ENCODE data around the gene ITGA6.

ITGA6 gene

DNA sequence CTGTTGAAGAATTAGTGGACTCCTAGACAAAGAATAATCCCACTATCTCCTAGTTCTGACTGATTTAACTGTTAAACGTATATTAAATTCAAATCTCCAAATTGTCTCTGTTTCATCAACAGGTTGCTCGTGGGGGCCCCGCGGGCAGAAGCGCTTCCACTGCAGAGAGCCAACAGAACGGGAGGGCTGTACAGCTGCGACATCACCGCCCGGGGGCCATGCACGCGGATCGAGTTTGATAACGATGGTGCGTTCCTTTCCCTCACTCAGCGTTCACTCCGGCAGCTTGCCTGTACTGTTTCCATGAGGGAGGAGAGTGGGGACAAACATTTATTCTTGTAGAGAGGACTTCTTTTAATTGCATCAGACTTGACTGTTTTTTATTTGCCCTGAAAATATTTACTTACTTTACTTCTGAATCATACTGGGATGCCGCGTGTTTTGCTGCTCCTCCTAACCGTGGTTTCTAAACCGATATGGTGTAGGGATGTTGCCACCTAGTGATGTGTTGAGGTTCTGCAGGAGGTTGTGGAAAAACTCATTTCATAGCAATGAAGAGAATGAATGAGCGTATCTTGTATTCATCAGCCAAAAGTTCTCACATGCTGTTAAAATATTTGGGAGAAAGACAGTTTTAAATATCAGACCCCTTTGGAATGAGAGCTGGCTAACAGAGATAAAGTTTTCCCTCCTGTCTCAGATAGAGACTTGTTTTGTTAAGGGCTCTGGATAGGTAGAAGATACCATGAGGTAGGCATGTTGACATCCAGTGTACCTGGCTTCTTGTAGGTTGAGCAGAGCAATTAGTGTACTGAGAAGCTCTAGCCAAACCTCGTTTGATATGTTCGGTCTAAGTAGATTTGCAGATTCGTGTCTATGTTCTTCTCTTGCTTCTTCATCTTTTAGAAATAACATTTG, 38.3 kb downstream of the ITGA6 start:
- peak; percentile 79 for DNase-seq

DNA sequence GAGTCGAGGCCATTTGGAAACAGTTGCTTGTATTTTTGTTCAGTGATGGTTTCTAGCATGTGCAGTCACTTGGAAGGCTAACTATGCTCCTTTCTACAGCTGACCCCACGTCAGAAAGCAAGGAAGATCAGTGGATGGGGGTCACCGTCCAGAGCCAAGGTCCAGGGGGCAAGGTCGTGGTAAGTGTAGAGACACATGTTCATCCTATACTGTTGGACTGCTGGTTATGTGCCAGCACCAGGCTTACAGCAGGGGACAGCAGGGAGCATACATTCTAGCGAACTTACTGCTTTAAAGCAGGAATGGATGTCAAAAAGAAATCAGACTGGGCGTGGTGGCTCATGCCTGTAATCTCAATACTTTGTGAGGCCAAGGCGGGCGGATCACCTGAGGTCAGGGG, 40.0 kb downstream of the ITGA6 start:
- DNase-seq = no peak

DNA sequence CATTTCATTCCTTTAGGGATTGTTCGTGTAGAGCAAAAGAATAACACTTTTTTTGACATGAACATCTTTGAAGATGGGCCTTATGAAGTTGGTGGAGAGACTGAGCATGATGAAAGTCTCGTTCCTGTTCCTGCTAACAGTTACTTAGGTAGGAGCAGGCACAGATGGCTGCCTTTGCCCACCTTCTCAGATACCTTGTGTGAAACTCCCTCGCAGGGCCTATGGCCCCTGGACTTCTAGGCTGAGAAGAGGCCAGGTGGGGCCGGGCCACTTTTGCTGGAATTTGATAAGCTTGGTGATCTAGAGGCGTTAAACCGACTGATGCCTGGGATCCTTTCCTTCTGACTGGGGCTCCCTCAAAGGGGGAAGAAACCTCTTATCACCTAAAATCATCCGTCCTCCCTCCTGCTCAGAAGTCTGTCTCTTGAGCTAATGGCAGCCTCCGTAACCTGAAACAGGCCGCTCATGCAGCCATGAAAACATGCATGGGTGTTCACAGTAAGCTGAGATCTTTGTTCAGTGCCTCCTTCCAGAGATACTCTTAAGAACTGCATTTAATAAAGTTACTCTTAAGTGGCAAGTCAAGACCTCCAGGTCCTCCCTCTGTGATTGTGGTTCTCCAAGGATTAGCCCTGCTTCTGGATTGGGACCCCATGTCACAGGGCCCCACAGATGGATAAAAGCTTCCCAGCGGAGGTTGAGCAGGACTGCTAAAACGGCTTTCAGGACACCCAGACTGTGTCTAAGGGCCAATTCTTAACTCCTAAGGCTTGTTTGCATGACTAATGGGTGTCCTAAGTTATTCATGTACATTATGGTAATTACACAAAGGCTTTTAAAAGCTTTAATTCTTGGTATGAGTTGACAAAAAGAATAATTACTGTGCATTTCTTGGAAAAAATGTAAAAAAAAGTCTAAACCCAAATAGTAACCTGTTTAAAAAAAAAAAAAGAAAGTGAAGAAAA, 43.9 kb downstream of the ITGA6 start:
- DNase-seq = no peak

DNA sequence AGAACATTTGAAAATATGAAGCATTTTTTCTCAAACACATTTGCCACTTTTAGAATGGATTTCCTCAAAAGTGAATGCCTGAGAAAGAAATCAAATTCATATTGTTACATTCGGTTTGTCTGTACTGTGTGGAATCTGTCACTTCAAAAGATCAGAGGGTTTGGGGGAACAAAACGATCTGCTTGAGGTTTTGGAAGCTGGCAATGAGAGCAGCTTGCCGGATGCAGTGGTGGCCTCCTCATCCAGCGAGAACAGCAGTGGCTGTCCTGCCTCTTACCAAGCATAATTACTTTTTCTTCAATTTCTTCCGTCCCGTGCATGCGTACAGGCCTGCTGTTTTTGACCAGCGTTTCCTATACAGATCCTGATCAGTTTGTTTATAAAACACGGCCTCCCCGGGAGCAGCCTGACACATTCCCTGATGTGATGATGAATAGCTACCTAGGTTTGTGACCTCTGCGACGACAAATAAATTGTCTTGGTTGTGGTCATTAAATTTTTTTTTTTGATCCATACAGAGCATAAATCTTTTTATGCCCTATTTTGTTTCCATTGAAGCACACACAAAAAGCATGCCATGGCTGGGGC, 45.2 kb downstream of the ITGA6 start:
- DNase-seq = no peak

DNA sequence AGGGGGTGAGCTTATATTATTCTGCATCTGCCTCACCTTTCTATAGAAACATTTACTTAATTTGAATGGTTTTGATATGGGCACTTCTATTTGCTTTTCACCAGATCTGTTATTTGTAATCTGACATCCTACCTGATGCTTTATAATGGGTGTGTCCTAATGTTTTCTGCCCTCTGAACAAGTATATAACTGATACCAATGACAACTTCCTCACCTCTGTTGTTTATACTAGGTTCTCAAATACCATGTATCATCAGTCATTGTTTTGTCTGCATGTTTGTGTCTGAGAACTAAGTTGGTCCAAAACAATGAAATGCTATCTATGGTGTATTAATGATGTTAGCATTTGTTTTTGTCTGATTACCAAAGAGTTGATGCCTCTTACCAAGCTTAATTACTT, 45.8 kb downstream of the ITGA6 start:
- no peak for DNase-seq

DNA sequence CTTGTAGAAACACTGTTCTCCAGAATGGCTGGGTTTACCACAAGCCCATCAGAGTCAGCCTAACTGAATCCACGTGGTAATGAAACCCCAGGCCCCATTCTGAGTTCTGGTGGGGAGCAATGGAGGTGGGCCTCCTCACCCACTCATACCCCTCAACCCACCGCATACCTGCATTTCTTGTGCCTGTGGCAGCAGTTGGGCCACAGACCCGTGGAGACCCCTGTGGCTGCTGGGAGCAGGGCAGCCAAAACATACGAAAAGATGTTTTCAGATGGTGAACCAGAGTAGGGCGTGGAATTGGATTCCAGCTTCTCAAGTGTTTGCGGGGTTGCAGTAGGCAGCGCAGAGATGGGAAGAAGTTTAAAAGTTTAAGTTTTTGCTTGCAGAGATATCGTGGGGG, 51.0 kb downstream of the ITGA6 start:
- no peak for DNase-seq

DNA sequence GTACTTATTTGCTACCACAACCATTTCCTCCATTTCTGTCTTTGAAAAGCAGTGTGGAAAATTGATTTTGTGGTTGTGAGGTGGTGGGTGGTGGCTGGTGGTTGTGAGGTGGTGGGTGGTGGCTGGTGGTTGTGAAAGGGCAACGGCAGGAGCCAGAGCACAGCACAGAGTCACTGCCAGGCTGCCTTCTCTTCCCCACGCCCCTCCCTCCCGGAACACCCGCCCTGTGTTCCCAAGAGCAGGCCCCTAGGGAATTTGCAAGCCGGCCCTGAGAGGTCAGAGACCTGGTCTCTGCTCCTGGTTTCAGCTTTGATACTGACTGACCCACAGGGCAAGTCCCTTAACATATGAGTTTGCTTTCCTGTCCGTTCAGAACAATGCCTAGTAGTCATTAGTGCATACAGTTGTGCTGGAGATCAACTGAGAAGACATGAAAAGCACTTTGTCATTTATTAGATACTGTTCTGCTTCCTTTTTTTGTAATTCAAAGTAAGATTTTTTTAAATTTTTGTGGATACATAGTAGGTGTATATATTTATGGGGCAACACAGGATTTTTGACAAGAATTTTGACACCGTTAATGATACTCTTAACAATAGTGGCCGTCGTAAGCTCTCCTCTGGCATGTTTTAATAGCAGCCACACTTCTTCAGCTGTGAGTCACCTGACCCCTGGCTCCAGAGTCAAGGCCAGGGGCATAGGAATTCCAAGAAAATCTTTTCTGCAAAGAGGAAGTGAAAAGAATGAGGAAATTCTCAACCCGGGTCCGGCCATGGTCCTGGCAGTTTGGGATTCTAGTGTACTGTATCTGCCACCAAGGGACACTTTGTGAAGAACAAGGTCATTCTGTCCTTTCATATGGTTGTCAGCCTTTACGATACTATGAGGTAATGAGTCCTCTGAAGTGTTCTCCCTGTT, 53.2 kb downstream of the ITGA6 start:
- DNase-seq = no peak

DNA sequence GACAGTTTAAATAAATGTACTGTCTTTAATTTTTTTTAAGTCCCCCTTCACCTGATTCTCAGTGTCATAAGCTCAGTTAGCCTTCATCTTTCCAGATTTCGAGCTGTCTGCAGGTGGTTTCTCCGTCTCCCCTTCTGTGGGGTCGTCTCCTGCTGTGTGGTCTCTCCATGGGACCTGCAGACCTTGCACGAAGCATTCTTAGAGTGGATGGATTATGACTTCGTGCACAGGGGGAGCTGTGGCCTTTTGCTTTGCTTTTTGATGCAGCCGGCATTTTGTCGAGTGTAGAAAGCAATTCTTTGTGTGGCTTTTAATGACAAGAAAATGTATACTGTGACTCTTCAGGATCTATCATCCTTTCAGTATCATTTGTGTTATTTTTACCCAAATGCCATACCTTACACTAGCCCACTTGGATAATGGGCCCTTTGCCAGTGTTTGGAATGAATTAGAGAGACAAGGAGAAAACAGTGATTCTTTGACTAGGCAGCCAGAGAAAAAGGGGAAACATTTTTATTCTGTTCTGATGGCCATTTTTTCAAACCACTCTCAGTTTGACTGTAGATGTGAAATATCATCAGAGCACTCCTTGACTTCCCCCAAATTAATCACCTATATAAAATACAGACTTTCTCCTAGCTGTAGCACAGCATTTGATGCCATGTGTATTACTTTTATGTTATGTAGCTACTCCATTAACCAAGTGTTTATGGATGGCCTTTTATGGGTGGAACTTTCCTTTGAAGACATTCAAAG, 54.3 kb downstream of the ITGA6 start:
- DNase-seq = no peak

DNA sequence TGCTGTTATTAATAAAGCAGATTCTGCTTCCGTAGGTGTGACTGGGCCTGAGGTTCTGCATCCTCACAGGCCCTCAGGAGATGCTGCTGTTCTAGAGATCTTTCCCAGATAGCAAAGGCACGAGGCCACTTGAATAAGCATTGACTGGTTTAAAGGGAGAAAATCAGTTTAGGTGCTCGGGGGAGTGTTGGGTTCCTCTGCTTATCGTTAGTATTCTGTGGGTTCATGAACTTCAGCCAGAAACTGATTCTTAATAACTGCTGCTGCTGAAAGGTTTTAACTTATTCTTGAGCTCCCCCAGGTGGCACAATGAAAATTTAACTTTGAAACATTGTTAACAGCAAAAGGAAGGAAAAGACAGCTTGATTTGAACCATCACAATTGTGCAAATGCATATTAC, 56.9 kb downstream of the ITGA6 start:
- DNase-seq = no peak

DNA sequence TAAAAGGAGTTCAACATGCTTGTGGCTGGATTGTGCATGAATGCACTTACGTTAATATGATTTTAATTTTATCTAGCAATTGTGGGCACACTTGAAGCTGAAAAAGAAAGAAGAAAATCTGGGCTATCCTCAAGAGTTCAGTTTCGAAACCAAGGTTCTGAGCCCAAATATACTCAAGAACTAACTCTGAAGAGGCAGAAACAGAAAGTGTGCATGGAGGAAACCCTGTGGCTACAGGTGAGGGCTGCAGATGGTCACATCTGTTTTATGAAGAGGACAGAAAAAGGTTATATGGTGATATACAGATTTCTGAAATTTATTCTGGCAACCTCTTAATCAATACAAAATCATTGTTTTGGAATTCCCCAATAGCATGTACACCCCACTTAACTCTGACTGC, 57.3 kb downstream of the ITGA6 start:
- no peak for DNase-seq

DNA sequence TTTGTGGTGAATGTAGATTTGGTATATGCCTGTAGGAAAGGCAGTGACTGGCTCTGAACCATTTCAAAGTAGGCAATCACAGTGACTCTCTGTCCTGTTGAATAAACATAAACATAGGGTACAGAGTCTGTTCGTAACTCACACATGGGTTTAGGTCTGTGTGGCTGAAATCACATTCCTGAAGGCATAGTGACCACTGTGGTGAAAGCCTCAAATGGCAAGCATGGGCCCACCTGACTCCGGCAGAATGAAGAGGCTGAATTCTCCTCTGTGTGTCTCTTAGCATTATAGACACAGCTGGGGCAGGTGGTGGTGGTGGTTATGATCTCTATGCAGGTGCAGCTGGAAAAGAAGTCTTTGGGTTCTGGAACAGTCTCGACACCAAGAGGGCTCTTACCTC, 61.2 kb downstream of the ITGA6 start:
- no peak for DNase-seq

DNA sequence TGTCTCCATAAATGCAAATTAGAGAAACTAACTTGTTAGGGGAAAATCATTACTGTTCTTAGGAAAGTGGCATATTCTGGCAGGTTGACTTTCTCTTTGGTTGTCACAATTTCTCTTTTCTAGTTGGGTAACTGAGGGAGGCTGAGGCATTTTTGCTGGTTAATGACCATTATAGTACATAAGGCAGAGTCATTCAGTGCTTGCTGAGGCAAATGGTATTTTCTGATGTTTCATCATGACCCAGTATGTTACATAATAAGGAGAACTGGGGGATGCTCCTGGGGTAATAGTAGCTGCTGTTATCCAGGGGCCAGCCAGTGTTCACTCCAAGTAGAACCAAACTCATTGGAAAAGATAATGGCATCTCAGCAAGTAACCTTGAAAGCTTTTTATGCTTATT, 62.3 kb downstream of the ITGA6 start:
- DNase-seq = no peak

DNA sequence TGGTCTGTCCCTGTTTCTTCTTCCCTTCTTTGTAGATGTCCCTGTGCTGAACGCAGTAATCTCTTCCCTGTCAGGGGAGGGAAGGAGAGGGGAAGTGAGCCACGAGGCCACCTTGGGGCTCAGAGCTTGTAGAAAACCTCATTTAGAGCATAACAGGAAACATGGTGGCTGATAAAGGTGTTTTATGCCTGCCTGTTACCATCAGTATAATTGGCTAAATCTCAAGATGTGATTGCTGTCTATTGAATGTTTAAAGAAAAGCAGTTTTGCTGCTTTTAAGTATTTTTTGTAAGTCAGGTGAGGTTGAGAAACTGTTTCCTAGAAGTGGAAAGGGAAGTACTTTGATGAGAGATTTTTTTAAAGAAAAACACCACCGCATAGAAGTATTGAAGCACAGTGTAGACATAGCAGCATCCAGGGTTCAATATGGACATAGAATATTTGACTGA, 68.8 kb downstream of the ITGA6 start:
- DNase-seq = no peak

DNA sequence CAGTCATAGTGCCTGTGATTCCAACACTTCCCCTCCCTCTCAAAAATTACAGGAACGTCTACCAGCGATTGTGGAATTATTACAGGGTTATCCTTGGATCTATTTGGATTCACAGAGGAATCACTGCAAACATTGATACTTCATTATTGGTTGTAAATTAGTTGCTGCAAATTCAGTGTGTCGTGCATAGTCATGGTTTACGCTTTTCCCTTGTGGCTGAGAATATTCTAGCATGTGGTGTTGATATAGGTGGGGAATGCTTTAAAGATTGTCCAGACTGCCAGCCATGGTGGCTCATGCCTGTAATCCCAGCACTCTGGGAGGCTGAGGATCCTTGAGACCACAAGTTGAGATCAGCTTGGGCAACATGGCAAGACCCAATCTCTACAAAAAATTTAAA, 79.8 kb downstream of the ITGA6 start:
- DNase-seq = no peak

DNA sequence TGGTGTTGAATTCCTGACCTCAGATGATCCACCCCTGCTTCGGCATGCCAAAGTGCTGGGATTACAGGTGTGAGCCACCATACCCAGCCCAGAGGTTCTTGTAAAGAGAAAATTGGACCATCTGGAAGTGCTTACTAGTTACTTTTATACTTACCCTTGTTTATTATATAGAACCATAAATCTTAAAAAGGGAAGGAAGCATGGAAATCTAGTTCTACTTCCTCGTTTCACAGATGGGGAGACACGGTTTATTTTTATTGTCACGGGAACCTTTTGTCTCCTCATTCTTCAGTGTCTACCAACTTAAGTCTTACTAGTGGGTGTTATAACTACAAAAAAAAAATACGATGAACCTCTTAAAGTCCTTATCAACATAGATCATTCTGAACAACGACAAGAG, 82.7 kb downstream of the ITGA6 start:
- DNase-seq = no peak

DNA sequence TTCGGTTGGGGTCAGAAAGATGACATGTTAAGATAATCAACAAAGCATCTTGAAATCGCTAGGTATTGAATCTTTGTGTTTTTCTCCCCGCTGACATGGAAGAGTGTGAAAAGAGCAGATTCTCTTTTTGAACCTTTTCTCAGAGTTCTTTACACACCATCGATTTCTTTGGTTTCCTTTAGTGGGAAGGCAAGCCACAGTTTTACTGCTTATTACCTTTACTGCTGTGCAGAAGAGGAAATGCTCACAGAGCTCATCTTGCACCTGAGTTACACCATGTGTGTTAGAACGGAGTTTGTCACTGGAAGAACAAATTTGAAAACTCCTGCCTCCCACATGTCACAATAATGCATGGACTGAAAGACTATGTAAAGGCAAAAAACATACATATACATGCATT, 83.2 kb downstream of the ITGA6 start:
- DNase-seq = no peak

DNA sequence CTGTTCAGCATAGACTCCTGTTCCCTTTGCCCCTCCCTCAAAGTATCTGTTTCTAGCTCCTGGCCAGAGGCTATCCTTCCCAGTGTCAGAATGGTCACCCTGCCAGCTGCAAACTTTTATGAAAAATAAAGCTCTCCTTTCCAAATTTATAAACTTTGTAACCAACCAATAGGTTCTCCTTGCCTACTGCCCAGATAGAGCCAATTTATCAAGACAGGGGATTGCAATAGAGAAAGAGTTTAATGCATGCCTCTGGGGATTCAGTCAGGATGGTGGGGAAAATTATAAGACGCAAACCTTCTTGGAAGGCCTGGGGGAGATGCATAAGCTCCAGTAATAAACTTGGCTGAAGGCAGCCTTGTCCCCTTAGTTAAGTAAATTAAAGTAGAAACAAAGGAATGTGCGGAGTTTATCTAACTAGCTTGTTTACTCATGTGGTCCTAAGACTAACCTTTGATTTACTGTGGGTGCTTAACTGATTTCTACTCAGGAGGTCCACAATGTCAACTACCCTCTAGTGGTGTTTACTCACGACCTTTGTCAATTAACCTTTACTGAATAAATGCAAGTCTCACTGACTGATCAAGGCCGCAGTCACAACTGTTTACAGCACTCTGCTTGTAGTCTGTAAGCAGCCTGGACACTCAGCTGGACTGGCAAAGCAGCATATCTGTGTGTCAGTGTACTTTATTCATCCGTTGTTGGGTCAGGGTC, 85.6 kb downstream of the ITGA6 start:
- DNase-seq = no peak

DNA sequence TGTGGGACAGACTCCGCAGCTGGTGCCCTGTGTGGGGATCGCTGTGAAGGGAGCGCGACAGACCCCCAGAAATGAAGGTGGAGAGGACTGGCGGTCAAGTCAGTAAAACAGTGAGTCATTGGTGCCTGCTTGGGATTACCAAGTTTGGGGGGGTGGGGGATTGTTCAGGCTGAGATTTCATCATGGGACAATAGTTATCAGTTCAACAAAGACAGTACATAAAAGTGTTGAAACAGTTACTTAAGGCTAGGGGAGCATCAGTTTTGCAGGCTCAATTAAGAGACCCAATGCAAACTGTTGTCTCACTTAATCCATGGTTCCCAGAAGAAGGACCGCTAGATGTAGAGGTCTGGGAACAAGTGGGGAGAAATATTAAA, 86.1 kb downstream of the ITGA6 start:
- DNase-seq = no peak

DNA sequence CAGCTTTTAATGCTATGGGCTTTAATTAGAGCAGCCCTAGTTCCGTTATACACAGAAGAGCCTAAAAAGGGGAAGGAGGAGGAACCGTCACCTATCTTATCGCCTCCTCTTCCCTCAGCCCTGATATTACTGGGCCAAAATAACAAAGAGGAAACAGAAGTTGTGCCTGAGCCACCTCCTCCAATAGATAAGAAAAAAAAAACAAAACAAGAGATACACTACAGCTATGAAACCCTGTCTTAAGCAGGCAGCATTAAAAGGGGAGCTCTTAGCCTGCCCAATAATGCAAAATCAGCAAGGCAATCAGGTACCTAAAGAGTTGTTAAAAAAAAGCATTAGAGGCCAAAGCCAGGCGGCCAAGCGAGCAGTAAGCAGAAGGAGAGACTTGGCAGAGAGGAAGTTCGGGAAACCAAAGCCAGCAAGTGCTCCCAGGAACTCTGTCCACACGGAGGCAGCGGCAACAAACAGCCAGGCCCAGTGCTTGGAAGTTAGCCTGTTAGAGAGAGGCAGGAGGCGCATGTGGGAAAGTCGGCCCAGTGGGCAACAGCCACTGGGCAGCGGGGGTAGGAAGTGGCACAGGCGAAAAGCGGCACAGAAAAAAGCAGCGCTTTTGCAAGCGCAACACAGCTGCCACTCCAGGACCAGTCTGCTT, 86.7 kb downstream of the ITGA6 start:
- DNase-seq = no peak

DNA sequence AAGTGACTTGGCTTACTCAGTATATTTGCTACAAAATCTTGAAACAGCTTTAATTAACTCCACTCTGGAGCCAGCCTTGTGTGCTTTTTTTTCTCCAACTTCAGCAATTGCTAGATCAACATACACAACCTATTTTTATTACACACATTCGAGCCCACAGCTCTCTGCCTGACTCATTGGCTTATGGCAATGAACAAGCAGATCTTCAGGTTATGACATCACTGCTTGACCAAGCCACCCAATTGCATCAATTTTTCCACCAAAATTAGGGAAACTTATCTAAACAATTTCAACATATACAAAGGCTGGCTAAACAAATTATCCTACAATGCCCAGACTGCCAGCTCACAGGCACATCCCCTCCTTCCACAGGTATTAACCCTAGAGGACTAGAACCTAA, 88.9 kb downstream of the ITGA6 start:
- no peak for DNase-seq
